Endometrial microvascular endothelial cells (primary cell): ENCODE data around the gene GNAZ. TPM values are rescaled to one million over a fixed set of nuclear protein-coding genes. Genes with fewer than 3 reads are reported as not detected.
"Not testable (repeated sequence)": the region's sequence is repeated elsewhere in the genome, so short reads cannot be mapped to it uniquely, and the experiment has no call there.

Experiments used
- in situ Hi-C: cut with HindIII; loops from 2 replicates; pipeline ENCODE4 v1.10.0; 2017; ENCODE audit warnings: low sequenced_read_pairs, low pct_unique_long_range_greater_than_20kb; ENCODE audit errors: inconsistent ontology term
- total RNA-seq: library from RNA; depleted of rRNA; stranded (reverse); fragments of >200 nt; gene quantifications from one replicate; pipeline ENCODE4 v1.2.3, GENCODE V29; 2015; ENCODE audit errors: inconsistent ontology term

The GNAZ gene
- total RNA-seq, 1 donor from 2014 or later = not detected

- in situ Hi-C loops = no loop called here
Observed at GRCh38 chr22:23123804-23124254, 53.5 kb downstream of the GNAZ start.

- in situ Hi-C loops = no loop called here
Observed at GRCh38 chr22:23124611-23125511, 54.5 kb downstream of the GNAZ start.

GRCh38 chr22:23125512-23126103 is 55.3 kb downstream of the GNAZ start:
- in situ Hi-C loops = no loop called here

GRCh38 chr22:23126165-23127054 is 56.1 kb downstream of the GNAZ start:
- in situ Hi-C loops = no loop called here

GRCh38 chr22:23127055-23127756 is 56.9 kb downstream of the GNAZ start:
- in situ Hi-C loops = no loop called here

GRCh38 chr22:23127788-23128187 is 57.5 kb downstream of the GNAZ start:
- in situ Hi-C loops = no loop called here

DNA sequence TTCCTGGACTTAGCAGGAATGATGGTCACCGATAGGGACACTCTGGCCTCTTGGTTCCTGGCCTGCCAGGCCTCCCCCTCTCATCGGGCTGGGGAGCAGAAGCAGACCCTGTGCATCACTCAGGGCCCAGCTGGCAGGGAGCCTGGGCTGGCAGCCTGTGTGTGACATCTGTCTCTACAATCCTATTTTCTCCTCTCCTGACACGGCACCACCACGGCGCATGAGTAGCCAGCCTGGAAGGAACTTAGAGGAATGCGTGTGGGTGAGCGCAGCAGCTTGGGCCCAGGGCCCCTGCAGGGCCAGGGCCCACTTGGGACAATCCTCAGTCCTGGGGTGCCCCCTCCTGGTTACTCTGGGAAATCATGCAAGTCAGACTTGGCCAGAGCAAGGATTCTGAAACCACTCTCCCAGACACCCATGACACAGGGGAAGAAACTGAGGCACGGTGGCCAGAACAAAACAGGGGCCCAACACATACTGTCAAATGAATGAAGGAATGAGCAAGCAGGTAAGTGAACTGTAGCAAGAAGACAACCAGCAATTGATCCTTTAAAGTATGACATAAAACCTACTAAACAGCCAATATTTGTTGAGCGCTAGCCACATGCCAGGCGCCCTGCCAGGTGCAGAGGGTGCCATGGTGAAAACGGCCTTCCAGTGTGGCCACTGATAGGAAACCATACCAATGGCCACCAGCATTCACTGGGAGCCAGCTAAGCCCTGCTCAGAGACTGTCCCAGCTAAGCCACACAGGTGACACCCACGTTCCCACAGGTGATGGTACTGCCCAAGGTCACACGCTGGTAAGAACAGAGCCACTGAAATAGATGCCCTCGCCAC is 58.2 kb downstream of the GNAZ start:
- in situ Hi-C loops = no loop called here

GRCh38 chr22:23129149-23129548 is 58.8 kb downstream of the GNAZ start:
- in situ Hi-C loops = no loop called here

- in situ Hi-C loops = no loop called here
Observed at GRCh38 chr22:23130697-23131096, 60.4 kb downstream of the GNAZ start.

- in situ Hi-C loops = no loop called here
Observed at GRCh38 chr22:23131931-23132330, 61.6 kb downstream of the GNAZ start.

- in situ Hi-C loops = no loop called here
Observed at GRCh38 chr22:23132376-23133091, 62.2 kb downstream of the GNAZ start.

GRCh38 chr22:23133922-23134321 is 63.6 kb downstream of the GNAZ start:
- in situ Hi-C loops = no loop called here

GRCh38 chr22:23136991-23137390 is 66.7 kb downstream of the GNAZ start:
- in situ Hi-C loops = not testable (repeated sequence)

- in situ Hi-C loops = no loop called here
Observed at GRCh38 chr22:23137468-23137867, 67.1 kb downstream of the GNAZ start.

DNA sequence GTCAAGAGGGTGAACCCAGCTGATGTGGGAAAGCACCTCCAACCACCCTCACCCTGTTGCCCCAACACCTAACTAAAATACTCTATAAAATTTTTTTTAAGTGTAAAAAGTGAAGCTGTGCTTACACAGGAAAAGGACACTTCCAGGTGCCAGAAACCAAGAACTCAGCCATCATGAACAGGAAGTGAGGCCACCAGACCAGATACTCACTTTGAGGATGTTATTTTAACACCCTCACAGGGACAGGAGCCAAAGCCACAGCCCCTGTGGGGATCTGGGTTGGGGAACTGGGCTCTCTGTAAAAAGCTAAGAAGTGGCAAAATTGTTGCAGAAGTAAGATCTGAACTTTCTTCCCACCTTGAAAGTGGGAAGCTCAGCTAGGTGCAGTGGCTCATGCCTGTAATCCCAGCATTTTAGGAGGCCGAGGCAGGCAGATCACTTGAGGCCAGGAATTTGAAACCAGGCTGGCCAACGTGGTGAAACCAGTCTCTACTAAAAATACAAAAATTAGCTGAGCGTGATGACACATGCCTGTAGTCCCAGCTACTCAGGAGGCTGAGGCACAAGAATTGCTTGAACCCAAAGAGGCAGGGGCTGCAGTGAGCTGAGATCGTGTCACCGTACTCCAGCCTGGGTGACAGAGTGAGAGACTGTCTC is 67.7 kb downstream of the GNAZ start:
- in situ Hi-C loops = no loop called here

GRCh38 chr22:23138584-23139435 is 68.5 kb downstream of the GNAZ start:
- in situ Hi-C loops = no loop called here
